CD4-positive, alpha-beta T cell (primary cell): ENCODE data around the gene KRTAP5-3. TPM values are rescaled to one million over a fixed set of nuclear protein-coding genes. Genes with fewer than 3 reads are reported as not detected.
A peak's percentile ranks its signal among the peaks of the same experiment; 100 is the strongest.

Experiments used
- ATAC-seq: fragments of 200-7000 bp; cut with Tn5 transposase; one replicate; pipeline ENCODE4 v1.10.0; 2022; ENCODE audit warnings: mild to moderate bottlenecking; ENCODE audit not compliant: poor library complexity
- CTCF ChIA-PET: fragments of 350-600 bp; sonication (Branson Sonifier 250); formaldehyde crosslinking; loops from one replicate; lab custom pipeline; 2021; ENCODE audit warnings: antibody characterized with exemption, inconsistent platforms; lab: Charles Lee
- POLR2A ChIA-PET: fragments of 350-600 bp; sonication (Branson Sonifier 250); formaldehyde crosslinking; loops from one replicate; lab custom pipeline; 2021; ENCODE audit warnings: antibody characterized with exemption, inconsistent platforms; lab: Charles Lee
- DNase-seq, 14 experiments: peaks; one replicate each; pipeline ENCODE4 v3.0.0-alpha.2; 2013 to 2020; ENCODE audit warnings: mixed read lengths in 2 of 14
- H3K27ac ChIP-seq, 2 donors: one replicate each; pipeline versions ENCODE4 v1.5.1 to v1.7.0; 2013; ENCODE audit warnings: low read length in 2 of 2, low read depth in 1 of 2, mild to moderate bottlenecking in 1 of 2
- H3K27me3 ChIP-seq, 2 experiments: 1 replicate in 1 of 2; 2 replicates in 1 of 2; pipeline versions ENCODE4 v1.6.1 to v1.7.0; 2013; ENCODE audit warnings: low read length in 2 of 2, control low read depth in 1 of 2, mild to moderate bottlenecking in 1 of 2, moderate library complexity in 1 of 2; ENCODE audit not compliant: insufficient read depth in 2 of 2, control insufficient read depth in 1 of 2
- H3K36me3 ChIP-seq: one replicate; pipeline ENCODE4 v1.6.1; 2013; ENCODE audit warnings: low read length, control low read depth; ENCODE audit not compliant: insufficient read depth
- H3K4me1 ChIP-seq: one replicate; pipeline ENCODE4 v1.6.1; 2013; ENCODE audit warnings: low read length, control low read depth; ENCODE audit not compliant: insufficient read depth
- H3K4me3 ChIP-seq: one replicate; pipeline ENCODE4 v1.5.1; 2013; ENCODE audit warnings: mild to moderate bottlenecking, low read length, moderate library complexity
- H3K9me3 ChIP-seq, 2 experiments: 1 replicate in 1 of 2; 2 replicates in 1 of 2; pipeline versions ENCODE4 v1.6.1 to v1.7.0; 2013; ENCODE audit warnings: low read length in 2 of 2, mild to moderate bottlenecking in 2 of 2, control low read depth in 1 of 2, moderate library complexity in 1 of 2; ENCODE audit not compliant: control insufficient read depth in 1 of 2, insufficient read depth in 1 of 2
- H3K27ac Mint-ChIP-seq: one replicate; pipeline ENCODE4 v1.8.0; 2020; ENCODE audit warnings: mixed read lengths
- H3K27me3 Mint-ChIP-seq: one replicate; pipeline ENCODE4 v1.8.0; 2021; ENCODE audit warnings: mixed read lengths
- H3K36me3 Mint-ChIP-seq: one replicate; pipeline ENCODE4 v1.8.0; 2021; ENCODE audit warnings: low read depth, mixed read lengths
- H3K4me1 Mint-ChIP-seq: one replicate; pipeline ENCODE4 v1.8.0; 2021; ENCODE audit warnings: low read depth, mixed read lengths
- H3K4me3 Mint-ChIP-seq: one replicate; pipeline ENCODE4 v1.8.0; 2020; ENCODE audit warnings: mild to moderate bottlenecking, mixed read lengths
- H3K9me3 Mint-ChIP-seq: one replicate; pipeline ENCODE4 v1.8.0; 2020; ENCODE audit warnings: mixed read lengths
- intact Hi-C, 2 experiments: fragments of 100-400 bp; cut with DNase I in 1 of 2; cut with micrococcal nuclease in 1 of 2; formaldehyde crosslinking; loops; one replicate each; pipeline versions ENCODE4 v1.15.1 to v1.9.0; 2023 to 2025; cut with DNase I, micrococcal nuclease
- total RNA-seq, 174 experiments: library from RNA in 2 of 174; stranded (reverse) in 2 of 174; gene quantifications; one replicate each; pipeline ENCODE4 v1.2.3 and lab custom pipeline; 2021 to 2026
- TF ChIP-seq, protein P1 (sequence below): fragments of 200-600 bp; IDR thresholded peaks from one replicate; pipeline ENCODE4 v1.8.0; 2022; ENCODE audit warnings: antibody characterized with exemption, mild to moderate bottlenecking

KRTAP5-3 gene
- total RNA-seq, 2 experiments from 2014 or later = not detected

DNA sequence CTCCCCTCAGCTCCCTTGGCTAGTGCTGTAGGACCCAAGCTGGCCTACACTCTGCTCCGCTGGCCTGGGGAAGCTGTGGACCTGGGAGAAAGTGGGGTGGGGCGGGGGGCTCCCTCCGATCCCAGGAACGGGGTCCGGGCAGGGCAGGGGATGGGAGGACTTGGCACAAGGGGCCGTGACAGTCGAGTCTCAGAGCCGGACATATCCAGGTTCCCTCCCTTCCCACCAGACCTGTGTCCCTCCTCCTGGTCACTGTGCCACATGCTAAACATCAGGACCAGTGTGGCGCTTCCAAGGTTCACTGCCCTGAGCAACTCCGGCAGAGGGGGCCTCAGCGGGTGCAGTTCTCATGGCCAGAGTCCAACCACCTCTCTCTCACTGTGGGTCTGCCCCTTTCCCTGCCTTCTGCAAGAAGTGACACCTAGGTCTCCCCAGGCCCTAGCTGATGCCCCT is 38.2 kb downstream of the KRTAP5-3 start:
- H3K27me3 Mint-ChIP-seq = no peaks in the 10 kb centered on the region
- H3K27me3 ChIP-seq = no peaks in the 10 kb centered on the region
- no peaks in the 10 kb centered on the region for H3K9me3 Mint-ChIP-seq
- H3K9me3 ChIP-seq = no peaks in the 10 kb centered on the region
- peak overlapping the region; percentile 88 for H3K4me3 Mint-ChIP-seq
- H3K27ac Mint-ChIP-seq = peak overlapping the region; percentile 84
- ChIA-PET POLR2A (interaction anchor here (2.2 kb wide), 1 partner anchor 23 kb away, joined by 7 read pairs; no protein-coding TSS in a partner anchor), CTCF (interaction anchor here (1.0 to 1.4 kb wide), 2 partner anchors 23 to 25 kb away, joined by 4 read pairs; no protein-coding TSS in a partner anchor)
- TF ChIP-seq, protein P1, sequence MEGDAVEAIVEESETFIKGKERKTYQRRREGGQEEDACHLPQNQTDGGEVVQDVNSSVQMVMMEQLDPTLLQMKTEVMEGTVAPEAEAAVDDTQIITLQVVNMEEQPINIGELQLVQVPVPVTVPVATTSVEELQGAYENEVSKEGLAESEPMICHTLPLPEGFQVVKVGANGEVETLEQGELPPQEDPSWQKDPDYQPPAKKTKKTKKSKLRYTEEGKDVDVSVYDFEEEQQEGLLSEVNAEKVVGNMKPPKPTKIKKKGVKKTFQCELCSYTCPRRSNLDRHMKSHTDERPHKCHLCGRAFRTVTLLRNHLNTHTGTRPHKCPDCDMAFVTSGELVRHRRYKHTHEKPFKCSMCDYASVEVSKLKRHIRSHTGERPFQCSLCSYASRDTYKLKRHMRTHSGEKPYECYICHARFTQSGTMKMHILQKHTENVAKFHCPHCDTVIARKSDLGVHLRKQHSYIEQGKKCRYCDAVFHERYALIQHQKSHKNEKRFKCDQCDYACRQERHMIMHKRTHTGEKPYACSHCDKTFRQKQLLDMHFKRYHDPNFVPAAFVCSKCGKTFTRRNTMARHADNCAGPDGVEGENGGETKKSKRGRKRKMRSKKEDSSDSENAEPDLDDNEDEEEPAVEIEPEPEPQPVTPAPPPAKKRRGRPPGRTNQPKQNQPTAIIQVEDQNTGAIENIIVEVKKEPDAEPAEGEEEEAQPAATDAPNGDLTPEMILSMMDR = no peak
- H3K36me3 Mint-ChIP-seq = no peaks in the 10 kb centered on the region
- intact Hi-C loops = loop anchor here (5.0 to 10.0 kb wide), 6 partner anchors 118 to 725 kb away; partner anchors contain the start of genes CTSD (in 1 of the 2), POLR2L (in 1 of the 2), TOLLIP (in 1 of the 2) and TSPAN4 (in 1 of the 2)
- peaks cover 45% of the 10 kb centered on the region for H3K4me1 ChIP-seq
- H3K36me3 ChIP-seq = no peaks in the 10 kb centered on the region
- no peak overlapping the region for H3K27ac ChIP-seq
- ATAC-seq (no peak), DNase-seq (peak in 1 of 14 experiments; percentile 8)
- no peak overlapping the region for H3K4me3 ChIP-seq
- H3K4me1 Mint-ChIP-seq = peaks cover 24% of the 10 kb centered on the region

DNA sequence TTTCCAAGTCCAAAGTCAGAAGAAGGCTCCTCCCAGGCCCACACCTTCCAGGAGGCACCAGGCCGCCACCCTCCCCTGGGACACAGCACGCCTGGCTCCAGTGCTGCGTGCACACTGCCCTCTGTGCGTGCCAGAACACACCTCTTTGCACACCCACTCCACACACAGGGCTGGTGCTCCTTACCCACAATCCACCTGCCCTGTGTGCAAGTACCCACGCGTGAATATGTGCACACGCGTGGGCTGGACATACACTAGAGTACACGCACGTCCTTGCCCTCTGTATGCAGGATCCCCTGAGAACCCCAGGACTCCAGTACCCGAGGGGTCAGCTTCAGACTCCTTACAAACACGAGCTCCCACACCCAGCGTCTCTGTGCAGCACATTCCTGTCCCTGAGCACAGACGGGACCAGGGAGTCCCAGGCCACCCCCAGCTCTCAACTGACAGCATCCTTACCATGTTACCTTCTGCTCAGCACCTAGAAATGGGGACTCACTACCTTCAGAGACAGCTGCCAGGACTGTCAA is 38.9 kb downstream of the KRTAP5-3 start:
- POLR2A ChIA-PET = no interaction called here

DNA sequence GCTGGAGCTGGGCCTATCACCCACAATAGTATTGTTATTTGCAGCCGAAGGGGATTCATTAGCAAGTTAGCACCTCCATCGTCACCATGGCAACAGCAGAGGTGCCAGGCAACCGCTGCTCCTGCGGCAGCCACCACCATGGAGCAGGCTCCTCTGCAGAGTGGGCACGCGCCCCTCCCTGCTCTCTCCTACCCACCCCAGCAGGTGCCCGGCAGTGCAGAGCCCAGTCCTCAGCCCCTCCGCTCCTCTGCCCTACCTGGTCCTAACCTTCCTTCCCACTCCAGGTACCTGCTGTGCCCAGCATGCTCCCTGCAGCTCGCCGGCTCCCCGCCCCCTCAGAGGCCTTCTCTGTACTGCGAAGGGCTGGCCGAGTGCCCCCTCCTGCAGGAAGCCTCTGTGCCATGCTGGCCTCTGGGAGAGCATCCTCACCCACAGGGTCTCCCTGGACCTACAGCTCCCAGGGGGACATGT is 39.8 kb downstream of the KRTAP5-3 start:
- ChIA-PET CTCF (interaction anchor here (0.7 to 1.6 kb wide), 2 partner anchors 10 to 22 kb away, joined by 3 to 4 read pairs; no protein-coding TSS in a partner anchor), POLR2A (no interaction called here)
- Mint-ChIP-seq H3K36me3 (no peaks in the 10 kb centered on the region), H3K9me3 (no peaks in the 10 kb centered on the region), H3K4me3 (peak overlapping the region; percentile 60), H3K4me1 (peaks cover 17% of the 10 kb centered on the region), H3K27me3 (no peaks in the 10 kb centered on the region), H3K27ac (peak overlapping the region; percentile 56)
- TF ChIP-seq, protein P1 = no peak
- no peak overlapping the region for H3K27ac ChIP-seq
- peaks cover 35% of the 10 kb centered on the region for H3K4me1 ChIP-seq
- H3K36me3 ChIP-seq = no peaks in the 10 kb centered on the region
- DNase-seq = peak in 7 of 14 experiments; percentile 21 to 81 (median 50)
- no peak overlapping the region for H3K4me3 ChIP-seq
- no peaks in the 10 kb centered on the region for H3K9me3 ChIP-seq
- ATAC-seq = no peak
- H3K27me3 ChIP-seq = no peaks in the 10 kb centered on the region
- intact Hi-C loops = no loop called here

More for the DNA sequence above, 38.9 kb downstream of the KRTAP5-3 start:
- H3K27me3 Mint-ChIP-seq = no peaks in the 10 kb centered on the region
- intact Hi-C loops = no loop called here
- H3K4me3 Mint-ChIP-seq = peak overlapping the region; percentile 83
- no peaks in the 10 kb centered on the region for H3K36me3 Mint-ChIP-seq
- peak overlapping the region; percentile 68 for H3K27ac Mint-ChIP-seq
- peaks cover 43% of the 10 kb centered on the region for H3K4me1 ChIP-seq
- CTCF ChIA-PET = interaction anchor here (0.7 to 1.4 kb wide), 3 partner anchors 23 to 26 kb away, joined by 3 to 4 read pairs (median 4); no protein-coding TSS in a partner anchor
- DNase-seq = peak in 3 of 14 experiments; percentile 19 to 37 (median 20)
- no peak for ATAC-seq
- no peak overlapping the region for H3K4me3 ChIP-seq
- H3K9me3 ChIP-seq = no peaks in the 10 kb centered on the region
- no peaks in the 10 kb centered on the region for H3K36me3 ChIP-seq
- H3K9me3 Mint-ChIP-seq = no peaks in the 10 kb centered on the region
- no peaks in the 10 kb centered on the region for H3K27me3 ChIP-seq
- peaks cover 24% of the 10 kb centered on the region for H3K4me1 Mint-ChIP-seq
- no peak overlapping the region for H3K27ac ChIP-seq
- TF ChIP-seq, protein P1 = no peak
